A549 (cell line): ENCODE data around the gene TGM6.

Experiments used
- CBX2 ChIP-seq: fragments of 200-600 bp; sonication (generic); IDR thresholded peaks from 2 replicates; pipeline ENCODE4 v1.6.1; 2016; ENCODE audit warnings: low read depth, mild to moderate bottlenecking, borderline replicate concordance
- CTCF ChIP-seq: fragments of >200 bp; sonication (Bioruptor Twin); formaldehyde crosslinking; IDR thresholded peaks from 3 replicates; pipeline ENCODE4 v1.5.1; 2016
- ELK1 ChIP-seq: fragments of 150-350 bp; IDR thresholded peaks from 2 replicates; pipeline ENCODE4 v1.6.1; 2014; ENCODE audit warnings: low read depth, mild to moderate bottlenecking, low read length
- MAFK ChIP-seq: fragments of 450-650 bp; IDR thresholded peaks from 2 replicates; pipeline ENCODE4 v1.6.1; 2014; ENCODE audit not compliant: partially characterized antibody
- MYC ChIP-seq: IDR thresholded peaks from 2 replicates; pipeline ENCODE4 v1.6.1; 2012; ENCODE audit warnings: mild to moderate bottlenecking, inconsistent platforms, low read length, improper control_type of control experiment, borderline replicate concordance
- NPAS2 ChIP-seq: fragments of 250-450 bp; sonication (Bioruptor Pico); IDR thresholded peaks from 2 replicates; pipeline ENCODE4 v1.8.0; 2022; ENCODE audit warnings: mild to moderate bottlenecking, moderate library complexity, borderline replicate concordance
- POLR2A ChIP-seq: IDR thresholded peaks from 2 replicates; pipeline ENCODE4 v1.6.1; 2012; ENCODE audit warnings: mild to moderate bottlenecking, low read length
- RAD21 ChIP-seq, 2 experiments: fragments of >200 bp in 1 of 2; sonication (Bioruptor Twin) in 1 of 2; formaldehyde crosslinking in 1 of 2; IDR thresholded peaks in 1 of 2; conservative IDR thresholded peaks in 1 of 2; 2 replicates in 1 of 2; 3 replicates in 1 of 2; pipeline ENCODE4 v1.6.1; 2012 to 2018; ENCODE audit warnings: inconsistent platforms in 1 of 2
- SREBF2 ChIP-seq: fragments of 450-650 bp; IDR thresholded peaks from 2 replicates; pipeline ENCODE4 v1.6.1; 2014; ENCODE audit warnings: mild to moderate bottlenecking, moderate library complexity
- TP53 ChIP-seq: fragments of 250-450 bp; sonication (Bioruptor Pico); IDR thresholded peaks from 2 replicates; pipeline ENCODE4 v1.5.0; 2021; ENCODE audit warnings: mild to moderate bottlenecking, moderate library complexity

- TF ChIP-seq SREBF2 (no peak), TP53 (no peak), RAD21 (conservative IDR thresholded peaks at IDR 0.05 in 1 of 2, IDR thresholded peaks at IDR 0.05 in 1 of 2) (no peak), POLR2A (no peak), ELK1 (no peak), CTCF (no peak), CBX2 (no peak), NPAS2 (CRISPR knock-in tag) (no peak), MAFK (no peak), MYC (no peak)
Measured at GRCh38 chr20:2363187-2363586, 17.5 kb upstream of the TGM6 start.
